B cell (primary cell): ENCODE data around the gene AFF3. TPM values are rescaled to one million over a fixed set of nuclear protein-coding genes. Genes with fewer than 3 reads are reported as not detected.

Experiments used
- ATAC-seq: fragments of 200-7000 bp; cut with Tn5 transposase; one replicate; pipeline ENCODE4 v1.10.0; 2021; ENCODE audit warnings: low read depth, mild to moderate bottlenecking, moderate number of reproducible peaks, moderate library complexity
- CTCF ChIA-PET: fragments of 350-600 bp; sonication (Branson Sonifier 250); formaldehyde crosslinking; loops from one replicate; lab custom pipeline; 2021; ENCODE audit warnings: antibody characterized with exemption, inconsistent platforms; lab: Charles Lee
- POLR2A ChIA-PET: fragments of 350-600 bp; sonication (Branson Sonifier 250); formaldehyde crosslinking; loops from one replicate; lab custom pipeline; 2021; ENCODE audit warnings: antibody characterized with exemption; lab: Charles Lee
- DNase-seq: peaks from one replicate; pipeline ENCODE4 v3.0.0; 2013
- H2AFZ ChIP-seq: 2 replicates; pipeline ENCODE4 v1.6.1; 2012; ENCODE audit warnings: mild to moderate bottlenecking, low read depth, low read length; ENCODE audit not compliant: insufficient read depth, poor library complexity, severe bottlenecking
- H3K27ac ChIP-seq, 2 donors: 1 replicate in 1 of 2; 2 replicates in 1 of 2; pipeline ENCODE4 v1.5.1; 2012 to 2013; ENCODE audit warnings: low read length in 2 of 2, mild to moderate bottlenecking in 2 of 2, moderate library complexity in 1 of 2
- H3K27me3 ChIP-seq, 4 experiments: fragments of 200-600 bp in 1 of 4; sonication (generic) in 1 of 4; replicated peaks in 1 of 4; 1 replicate in 2 of 4; 2 replicates in 2 of 4; pipeline versions ENCODE4 v1.6.1 to v1.7.0; 2013 to 2016; ENCODE audit warnings: low read length in 3 of 4, mild to moderate bottlenecking in 2 of 4, mixed read lengths in 1 of 4, moderate library complexity in 1 of 4; ENCODE audit not compliant: insufficient read depth in 4 of 4, control insufficient read depth in 3 of 4; ENCODE audit errors: control extremely low read depth in 1 of 4
- H3K36me3 ChIP-seq, 2 experiments: replicated peaks in 1 of 2; 1 replicate in 1 of 2; 2 replicates in 1 of 2; pipeline versions ENCODE4 v1.6.1 to v1.7.1; 2013; ENCODE audit warnings: low read length in 1 of 2; ENCODE audit not compliant: insufficient read depth in 2 of 2, control insufficient read depth in 1 of 2; ENCODE audit errors: control extremely low read depth in 1 of 2, extremely low read depth in 1 of 2
- H3K4me1 ChIP-seq, 2 donors: fragments of 200-600 bp in 1 of 2; sonication (generic) in 1 of 2; 1 replicate in 1 of 2; 2 replicates in 1 of 2; pipeline versions ENCODE4 v1.5.1 to v1.6.1; 2013 to 2017; ENCODE audit warnings: low read length in 2 of 2; ENCODE audit not compliant: control insufficient read depth in 2 of 2, insufficient read depth in 2 of 2
- H3K4me2 ChIP-seq: replicated peaks from 2 replicates; pipeline ENCODE3; 2012; ENCODE audit warnings: mild to moderate bottlenecking, low read depth, low read length; ENCODE audit not compliant: poor library complexity, severe bottlenecking
- H3K4me3 ChIP-seq, 5 experiments: fragments of 200-600 bp in 1 of 5; sonication (generic) in 1 of 5; 1 replicate in 3 of 5; 2 replicates in 2 of 5; pipeline versions ENCODE4 v1.5.1 to v1.7.0; 2011 to 2016; ENCODE audit warnings: low read length in 4 of 5, mild to moderate bottlenecking in 4 of 5, low read depth in 2 of 5, control low read depth in 1 of 5, moderate library complexity in 1 of 5; ENCODE audit not compliant: insufficient read depth in 1 of 5; ENCODE audit errors: control extremely low read depth in 1 of 5, extremely low read depth in 1 of 5
- H3K79me2 ChIP-seq: fragments of 200-600 bp; sonication (generic); one replicate; pipeline ENCODE4 v1.6.0; 2016; ENCODE audit warnings: low read length; ENCODE audit not compliant: control insufficient read depth, insufficient read depth
- H3K9ac ChIP-seq: fragments of 200-600 bp; sonication (generic); 2 replicates; pipeline ENCODE4 v1.6.1; 2017; ENCODE audit warnings: mild to moderate bottlenecking, low read length, moderate library complexity
- H3K9me3 ChIP-seq, 3 donors: one replicate each; pipeline versions ENCODE4 v1.6.1 to v1.7.1; 2013; ENCODE audit warnings: low read length in 2 of 3; ENCODE audit not compliant: control insufficient read depth in 2 of 3, insufficient read depth in 1 of 3; ENCODE audit errors: control extremely low read depth in 1 of 3
- H4K20me1 ChIP-seq: 2 replicates; pipeline ENCODE4 v1.6.0; 2012; ENCODE audit warnings: mild to moderate bottlenecking, low read length; ENCODE audit not compliant: insufficient read depth, control insufficient read depth, poor library complexity, severe bottlenecking
- H3K27ac Mint-ChIP-seq: one replicate; pipeline ENCODE4 v1.8.0; 2021; ENCODE audit warnings: mixed read lengths
- H3K27me3 Mint-ChIP-seq: one replicate; pipeline ENCODE4 v1.8.0; 2021; ENCODE audit warnings: mixed read lengths
- H3K4me1 Mint-ChIP-seq: one replicate; pipeline ENCODE4 v1.8.0; 2021; ENCODE audit warnings: mixed read lengths
- H3K4me3 Mint-ChIP-seq: one replicate; pipeline ENCODE4 v1.8.0; 2021; ENCODE audit warnings: mixed read lengths
- H3K9me3 Mint-ChIP-seq: one replicate; pipeline ENCODE4 v1.8.0; 2022; ENCODE audit warnings: mixed read lengths; ENCODE audit not compliant: insufficient read depth
- CTCF ChIP-seq: fragments of 200-600 bp; IDR thresholded peaks from one replicate; pipeline ENCODE4 v1.8.0; 2022; ENCODE audit warnings: antibody characterized with exemption, mild to moderate bottlenecking
- EZH2 ChIP-seq: IDR thresholded peaks from 2 replicates; pipeline ENCODE4 v1.6.1; 2012; ENCODE audit warnings: borderline replicate concordance, low read depth, mild to moderate bottlenecking, moderate library complexity, low read length; ENCODE audit not compliant: insufficient read depth, poor library complexity, severe bottlenecking
- WGBS: methylation state at CpG from one replicate; pipeline ENCODE4 v1.1.5; 2013; ENCODE audit warnings: missing lambda C conversion rate; ENCODE audit not compliant: insufficient coverage; 5-methylcytosine and 5-hydroxymethylcytosine counted together
- intact Hi-C: fragments of 100-400 bp; cut with micrococcal nuclease; formaldehyde crosslinking; loops from one replicate; pipeline ENCODE4 v1.10.0; 2022
- polyA plus RNA-seq: library from polyadenylated mRNA; depleted of rRNA; stranded (reverse); fragments of >200 nt; gene quantifications from 2 replicates; pipeline ENCODE4 v1.2.3, GENCODE V29; 2012
- total RNA-seq, 2 donors: library from RNA; stranded (reverse); fragments of 120-200 nt in 1 of 2; gene quantifications; 1 replicate in 1 of 2; 2 replicates in 1 of 2; pipeline versions ENCODE4 v1.2.3 to v1.2.4, GENCODE V29; 2013 to 2022

AFF3 gene
- total and polyA plus RNA-seq, 2 donors (not counting 1 experiment from before 2014, with no cell fraction given): 117 to 830 TPM

DNA sequence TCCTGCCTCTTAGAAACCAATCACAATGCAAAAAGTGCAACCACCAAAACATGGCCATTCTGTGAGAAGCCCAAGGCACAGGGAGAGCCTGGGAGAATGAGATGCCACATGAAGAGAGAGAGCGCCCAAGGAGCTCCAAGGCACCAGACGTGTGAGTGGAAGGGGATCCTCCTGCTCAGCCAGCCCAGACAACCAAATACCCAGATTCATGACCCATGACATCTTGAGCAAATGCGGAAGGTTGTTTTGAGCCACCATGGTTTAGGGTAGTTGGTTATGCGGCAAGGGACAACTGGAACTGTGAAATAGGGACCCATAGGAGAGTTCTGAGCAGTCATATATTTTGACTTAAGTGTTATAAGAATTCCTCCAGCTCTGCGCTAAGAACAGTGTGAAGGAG lies 7.0 kb downstream of the AFF3 start:
- ChIA-PET POLR2A (interaction anchor here (1.3 to 1.4 kb wide), 2 partner anchors 25 to 30 kb away, joined by 3 read pairs; no protein-coding TSS in a partner anchor), CTCF (interaction anchor here (1.1 to 1.9 kb wide), 5 partner anchors 15 to 108 kb away, joined by 3 to 8 read pairs (median 4); no protein-coding TSS in a partner anchor)
- H3K4me3 ChIP-seq: no peak overlapping the region
- H4K20me1 ChIP-seq: peaks cover 92% of the 10 kb centered on the region
- Mint-ChIP-seq H3K4me3 (no peak overlapping the region), H3K9me3 (no peaks in the 10 kb centered on the region), H3K27ac (no peak overlapping the region), H3K27me3 (no peaks in the 10 kb centered on the region), H3K4me1 (peaks cover 54% of the 10 kb centered on the region)
- intact Hi-C loops: no loop called here
- H3K27ac ChIP-seq: peak overlapping the region; percentile 41 to 47
- peaks cover 65 to 79% of the 10 kb centered on the region in 2 donors for H3K4me1 ChIP-seq
- no peak overlapping the region for H2AFZ ChIP-seq
- H3K79me2 ChIP-seq: peaks cover 99% of the 10 kb centered on the region
- H3K27me3 ChIP-seq: no peaks in the 10 kb centered on the region
- ATAC-seq (peak; percentile 57), DNase-seq (peak; percentile 46)
- H3K36me3 ChIP-seq: peaks cover 11 to 47% of the 10 kb centered on the region in 2 experiments
- H3K4me2 ChIP-seq: peak overlapping the region; percentile 84
- WGBS: 64% methylated on average over 3 of the region's 5 CpGs
- TF ChIP-seq EZH2 (no peak), CTCF (no peak)
- H3K9me3 ChIP-seq: peaks cover 0 to 4% (median 0%) of the 10 kb centered on the region in 3 donors
- H3K9ac ChIP-seq: peak overlapping the region; percentile 15

- Histone ChIP-seq H3K36me3 (peaks cover 10 to 66% of the 10 kb centered on the region in 2 experiments), H3K79me2 (peaks cover 99% of the 10 kb centered on the region)
- peak overlapping the region; percentile 5 for H3K4me3 Mint-ChIP-seq
These were observed 11.6 kb downstream of the AFF3 start for GRCh38 chr2:100130595-100131391.

More at GRCh38 chr2:100130595-100131391, 11.6 kb downstream of the AFF3 start:
- Mint-ChIP-seq H3K27ac (peak overlapping the region; percentile 62), H3K27me3 (no peaks in the 10 kb centered on the region), H3K4me1 (peaks cover 58% of the 10 kb centered on the region), H3K9me3 (no peaks in the 10 kb centered on the region)
- peaks cover 0 to 4% (median 0%) of the 10 kb centered on the region in 3 donors for H3K9me3 ChIP-seq
- peaks cover 33 to 40% of the 10 kb centered on the region in 2 donors for H3K4me1 ChIP-seq
- ATAC-seq (peak; percentile 26), DNase-seq (no peak)
- H2AFZ ChIP-seq: no peak overlapping the region
- H3K4me3 ChIP-seq: no peak overlapping the region
- peaks cover 94% of the 10 kb centered on the region for H4K20me1 ChIP-seq
- TF ChIP-seq CTCF (no peak), EZH2 (no peak)
- H3K4me2 ChIP-seq: peak overlapping the region; percentile 37
- peak overlapping the region in 1 of 2 donors; percentile 35 for H3K27ac ChIP-seq
- H3K9ac ChIP-seq: no peak overlapping the region
- no peaks in the 10 kb centered on the region for H3K27me3 ChIP-seq
- POLR2A ChIA-PET: interaction anchor here (1.7 to 2.1 kb wide), 2 partner anchors 11 to 17 kb away, joined by 7 read pairs; partner anchors contain the start of gene AFF3
- WGBS: 73% methylated on average over 2 of the region's 5 CpGs
- CTCF ChIA-PET: interaction anchor here (0.7 to 2.3 kb wide), 4 partner anchors 8 to 111 kb away, joined by 3 to 6 read pairs (median 3); no protein-coding TSS in a partner anchor
- intact Hi-C loops: no loop called here
